Fibroblast of lung (primary cell): ENCODE data around the gene COL24A1.

Experiments used
- CTCF ChIP-seq, 2 donors: IDR thresholded peaks in 1 of 2; conservative IDR thresholded peaks in 1 of 2; 1 replicate in 1 of 2; 2 replicates in 1 of 2; pipeline ENCODE4 v1.5.1; 2011 to 2012; ENCODE audit warnings: low read length in 2 of 2, control low read depth in 1 of 2, inconsistent platforms in 1 of 2, low read depth in 1 of 2, mild to moderate bottlenecking in 1 of 2
- EZH2 ChIP-seq: IDR thresholded peaks from 2 replicates; pipeline ENCODE4 v1.5.1; 2012; ENCODE audit warnings: low read length, control low read depth, mild to moderate bottlenecking; ENCODE audit errors: missing control alignments

- TF ChIP-seq CTCF (conservative IDR thresholded peaks at IDR 0.05 in 1 of 2, IDR thresholded peaks at IDR 0.05 in 1 of 2; ENCODE audit: low read depth in 1 of 2, low read length in 2 of 2), result no peak
- TF ChIP-seq EZH2, result no peak
These were observed 291.8 kb downstream of the COL24A1 start for GRCh38 chr1:85864727-85865126.
